ENCODE results near the gene RAVER1. TPM values are rescaled to one million over a fixed set of nuclear protein-coding genes. Genes with fewer than 3 reads are reported as not detected.

The RAVER1 gene
- total and polyA plus RNA-seq, 2 donors (not counting 1 experiment from before 2014, with no cell fraction given): 2.3 to 5.6 TPM

DNA sequence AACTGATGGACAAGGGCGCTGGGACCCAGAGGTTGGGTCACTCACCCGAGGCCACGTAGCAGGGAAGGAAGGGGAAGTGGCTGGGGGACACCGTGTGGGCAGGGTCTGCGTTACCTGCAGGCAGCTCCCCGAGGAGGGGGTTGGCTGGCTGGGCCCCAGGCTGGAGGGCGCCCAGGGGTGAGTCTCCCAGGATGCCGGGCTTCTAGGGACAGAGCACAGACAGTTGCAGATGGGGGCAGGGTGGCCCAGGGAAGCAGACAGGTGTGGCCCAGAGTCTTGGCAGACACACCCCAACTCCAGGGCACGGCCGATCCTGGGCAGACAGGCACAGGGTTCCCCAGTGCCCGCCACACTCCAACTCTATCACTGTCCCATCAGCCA, 11.9 kb downstream of the RAVER1 start:
- H2AFZ ChIP-seq (ENCODE audit: low read length): no peak overlapping the region
- H3K9me3 ChIP-seq (ENCODE audit: control insufficient read depth, insufficient read depth, low read depth, low read length): no peaks in the 10 kb centered on the region
- H3K27me3 ChIP-seq (ENCODE audit: control insufficient read depth, insufficient read depth, low read length): no peaks in the 10 kb centered on the region
- no peak overlapping the region for H3K27ac ChIP-seq (ENCODE audit: insufficient read depth, low read length)
- no peaks in the 10 kb centered on the region for H3K79me2 ChIP-seq (ENCODE audit: control insufficient read depth, insufficient read depth, low read length)
- no peaks in the 10 kb centered on the region for H3K4me1 ChIP-seq (ENCODE audit: control insufficient read depth, extremely low read depth, insufficient read depth, low read length)
- H3K4me2 ChIP-seq (ENCODE audit: extremely low read depth, insufficient read depth, low read length): no peak overlapping the region
- no peak for TF ChIP-seq EZH2 (IDR thresholded peaks at IDR 0.05; ENCODE audit: low read length, missing control alignments)
- TF ChIP-seq, protein P1, sequence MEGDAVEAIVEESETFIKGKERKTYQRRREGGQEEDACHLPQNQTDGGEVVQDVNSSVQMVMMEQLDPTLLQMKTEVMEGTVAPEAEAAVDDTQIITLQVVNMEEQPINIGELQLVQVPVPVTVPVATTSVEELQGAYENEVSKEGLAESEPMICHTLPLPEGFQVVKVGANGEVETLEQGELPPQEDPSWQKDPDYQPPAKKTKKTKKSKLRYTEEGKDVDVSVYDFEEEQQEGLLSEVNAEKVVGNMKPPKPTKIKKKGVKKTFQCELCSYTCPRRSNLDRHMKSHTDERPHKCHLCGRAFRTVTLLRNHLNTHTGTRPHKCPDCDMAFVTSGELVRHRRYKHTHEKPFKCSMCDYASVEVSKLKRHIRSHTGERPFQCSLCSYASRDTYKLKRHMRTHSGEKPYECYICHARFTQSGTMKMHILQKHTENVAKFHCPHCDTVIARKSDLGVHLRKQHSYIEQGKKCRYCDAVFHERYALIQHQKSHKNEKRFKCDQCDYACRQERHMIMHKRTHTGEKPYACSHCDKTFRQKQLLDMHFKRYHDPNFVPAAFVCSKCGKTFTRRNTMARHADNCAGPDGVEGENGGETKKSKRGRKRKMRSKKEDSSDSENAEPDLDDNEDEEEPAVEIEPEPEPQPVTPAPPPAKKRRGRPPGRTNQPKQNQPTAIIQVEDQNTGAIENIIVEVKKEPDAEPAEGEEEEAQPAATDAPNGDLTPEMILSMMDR (conservative IDR thresholded peaks at IDR 0.05 in 1 of 2, IDR thresholded peaks at IDR 0.05 in 1 of 2; ENCODE audit: low read depth in 1 of 2, low read length in 2 of 2): no peak
- H4K20me1 ChIP-seq (ENCODE audit: control insufficient read depth, extremely low read depth, insufficient read depth, low read length): no peaks in the 10 kb centered on the region
- no peak for DNase-seq (ENCODE audit: low read depth in 2 of 2)
- no peak overlapping the region for H3K4me3 ChIP-seq (replicated peaks in 1 of 4; ENCODE audit: control extremely low read depth in 1 of 4, insufficient read depth in 1 of 4, low read depth in 3 of 4, low read length in 4 of 4)
- H3K9ac ChIP-seq (ENCODE audit: insufficient read depth, low read length): no peak overlapping the region
- peaks cover 28% of the 10 kb centered on the region for H3K36me3 ChIP-seq (ENCODE audit: control insufficient read depth, insufficient read depth, low read length)

DNA sequence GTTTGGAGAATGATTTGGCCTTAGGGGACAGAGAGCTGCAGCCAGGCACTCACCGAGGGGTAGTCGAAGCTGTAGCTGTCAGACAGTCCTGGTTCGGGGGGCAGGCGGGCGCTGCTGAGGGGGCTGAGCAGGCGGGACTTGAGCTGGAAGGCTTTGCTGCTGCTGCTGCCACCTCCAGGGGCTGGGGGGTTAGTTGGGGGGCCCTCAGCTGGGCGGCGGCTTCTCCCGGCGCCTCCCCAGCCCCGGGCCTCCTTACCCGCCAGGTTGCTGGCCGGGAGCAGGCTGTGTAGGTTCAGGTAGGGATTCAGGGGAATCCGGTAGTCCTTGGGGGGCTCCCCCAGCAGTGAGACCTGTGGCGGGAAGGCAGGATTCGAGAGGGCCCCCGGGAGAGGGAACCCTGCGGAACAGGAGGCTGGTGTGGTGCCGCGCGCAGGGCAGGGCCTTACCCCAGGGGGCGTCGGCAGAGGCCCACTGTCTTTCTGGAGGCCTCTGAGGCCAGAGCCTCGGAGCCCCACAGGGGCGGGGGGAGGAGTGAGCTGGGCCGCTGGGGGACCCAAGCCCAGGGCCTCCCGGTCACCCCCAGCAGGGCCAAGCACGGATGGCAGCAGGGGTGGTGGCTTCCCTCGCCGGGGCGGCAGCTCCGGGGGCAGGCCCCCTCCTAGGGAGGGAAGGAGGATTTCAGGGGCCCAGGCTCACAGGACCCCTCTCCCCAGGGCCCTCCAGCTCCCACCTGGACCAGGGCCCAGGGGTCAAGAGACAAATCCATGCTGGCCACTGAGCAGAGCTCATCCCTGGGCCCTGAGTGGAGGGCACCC, 12.5 kb downstream of the RAVER1 start:
- H3K27ac ChIP-seq (ENCODE audit: insufficient read depth, low read length): no peak overlapping the region
- no peak overlapping the region for H3K4me2 ChIP-seq (ENCODE audit: extremely low read depth, insufficient read depth, low read length)
- no peaks in the 10 kb centered on the region for H3K4me1 ChIP-seq (ENCODE audit: control insufficient read depth, extremely low read depth, insufficient read depth, low read length)
- no peaks in the 10 kb centered on the region for H3K9me3 ChIP-seq (ENCODE audit: control insufficient read depth, insufficient read depth, low read depth, low read length)
- no peak overlapping the region for H3K9ac ChIP-seq (ENCODE audit: insufficient read depth, low read length)
- H3K79me2 ChIP-seq (ENCODE audit: control insufficient read depth, insufficient read depth, low read length): no peaks in the 10 kb centered on the region
- no peak for DNase-seq (ENCODE audit: low read depth in 2 of 2)
- no peak overlapping the region for H3K4me3 ChIP-seq (replicated peaks in 1 of 4; ENCODE audit: control extremely low read depth in 1 of 4, insufficient read depth in 1 of 4, low read depth in 3 of 4, low read length in 4 of 4)
- H3K27me3 ChIP-seq (ENCODE audit: control insufficient read depth, insufficient read depth, low read length): no peaks in the 10 kb centered on the region
- H4K20me1 ChIP-seq (ENCODE audit: control insufficient read depth, extremely low read depth, insufficient read depth, low read length): no peaks in the 10 kb centered on the region
- peaks cover 29% of the 10 kb centered on the region for H3K36me3 ChIP-seq (ENCODE audit: control insufficient read depth, insufficient read depth, low read length)
- no peak for TF ChIP-seq EZH2 (IDR thresholded peaks at IDR 0.05; ENCODE audit: low read length, missing control alignments)
- TF ChIP-seq, protein P1 (conservative IDR thresholded peaks at IDR 0.05 in 1 of 2, IDR thresholded peaks at IDR 0.05 in 1 of 2; ENCODE audit: low read depth in 1 of 2, low read length in 2 of 2): no peak
- no peak overlapping the region for H2AFZ ChIP-seq (ENCODE audit: low read length)

DNA sequence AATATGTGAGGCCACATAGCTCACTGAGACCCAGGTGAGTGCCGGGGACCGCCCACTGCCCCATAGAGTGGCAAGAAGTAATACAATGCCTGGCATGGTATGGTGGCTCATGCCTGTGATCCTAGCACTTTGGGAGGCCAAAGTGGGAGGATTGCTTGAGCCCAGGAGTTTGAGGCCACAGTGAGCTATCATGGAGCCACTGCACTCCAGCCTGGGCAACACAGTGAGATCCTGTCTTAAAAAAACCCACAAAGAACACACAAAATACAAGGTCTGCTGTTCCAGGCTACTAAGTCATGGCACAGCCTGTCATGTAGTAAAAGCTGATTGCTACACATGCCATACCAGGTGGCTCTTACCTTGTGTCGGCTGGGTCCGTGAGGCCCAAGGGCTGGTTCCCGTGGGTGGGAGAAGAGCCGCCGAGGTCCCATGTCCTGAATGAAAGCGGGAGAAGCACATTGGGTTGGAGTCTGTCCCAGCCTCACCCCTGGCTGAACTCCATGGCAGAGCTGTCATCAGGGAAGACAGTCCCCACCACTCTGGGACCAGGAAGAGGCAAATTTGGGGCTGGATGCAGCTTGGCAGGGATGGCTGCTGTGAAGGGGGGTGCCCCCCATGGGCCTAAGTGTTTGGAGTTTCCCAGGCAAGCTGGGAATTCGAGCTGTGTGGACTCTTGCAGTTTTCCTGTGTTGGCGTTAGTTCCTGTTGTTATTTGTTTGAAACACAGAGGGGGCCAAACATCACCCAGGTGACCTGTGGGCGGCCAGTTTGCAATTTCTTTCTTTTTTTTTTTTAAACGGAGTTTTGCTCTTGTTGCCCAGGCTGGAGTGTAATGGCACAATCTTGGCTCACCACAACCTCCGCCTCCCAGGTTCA, 14.3 kb downstream of the RAVER1 start:
- no peak overlapping the region for H3K9ac ChIP-seq (ENCODE audit: insufficient read depth, low read length)
- no peak overlapping the region for H3K4me3 ChIP-seq (replicated peaks in 1 of 4; ENCODE audit: control extremely low read depth in 1 of 4, insufficient read depth in 1 of 4, low read depth in 3 of 4, low read length in 4 of 4)
- DNase-seq (ENCODE audit: low read depth in 2 of 2): no peak
- peaks cover 26% of the 10 kb centered on the region for H3K36me3 ChIP-seq (ENCODE audit: control insufficient read depth, insufficient read depth, low read length)
- H3K4me2 ChIP-seq (ENCODE audit: extremely low read depth, insufficient read depth, low read length): no peak overlapping the region
- H3K9me3 ChIP-seq (ENCODE audit: control insufficient read depth, insufficient read depth, low read depth, low read length): no peaks in the 10 kb centered on the region
- H3K79me2 ChIP-seq (ENCODE audit: control insufficient read depth, insufficient read depth, low read length): no peaks in the 10 kb centered on the region
- TF ChIP-seq EZH2 (IDR thresholded peaks at IDR 0.05; ENCODE audit: low read length, missing control alignments): no peak
- TF ChIP-seq, protein P1 (conservative IDR thresholded peaks at IDR 0.05 in 1 of 2, IDR thresholded peaks at IDR 0.05 in 1 of 2; ENCODE audit: low read depth in 1 of 2, low read length in 2 of 2): no peak
- H4K20me1 ChIP-seq (ENCODE audit: control insufficient read depth, extremely low read depth, insufficient read depth, low read length): no peaks in the 10 kb centered on the region
- H2AFZ ChIP-seq (ENCODE audit: low read length): no peak overlapping the region
- no peaks in the 10 kb centered on the region for H3K27me3 ChIP-seq (ENCODE audit: control insufficient read depth, insufficient read depth, low read length)
- H3K27ac ChIP-seq (ENCODE audit: insufficient read depth, low read length): no peak overlapping the region
- no peaks in the 10 kb centered on the region for H3K4me1 ChIP-seq (ENCODE audit: control insufficient read depth, extremely low read depth, insufficient read depth, low read length)
